Chondrocyte (in vitro differentiated cells): ENCODE results near the gene ITPKB. TPM values are rescaled to one million over a fixed set of nuclear protein-coding genes. Genes with fewer than 3 reads are reported as not detected.

Source experiments
- DNase-seq: peaks from one replicate; pipeline ENCODE4 v3.0.0; 2021; ENCODE audit warnings: mixed read lengths, low spot score
- H3K27ac Mint-ChIP-seq: one replicate; pipeline ENCODE4 v1.8.0; 2021; ENCODE audit warnings: mild to moderate bottlenecking, moderate library complexity, mixed read lengths; ENCODE audit not compliant: unreplicated experiment
- H3K27me3 Mint-ChIP-seq: 2 replicates; pipeline ENCODE4 v1.8.0; 2021; ENCODE audit warnings: low read depth, mixed read lengths
- H3K36me3 Mint-ChIP-seq: 2 replicates; pipeline ENCODE4 v1.8.0; 2021; ENCODE audit warnings: low read depth, mixed read lengths
- H3K4me1 Mint-ChIP-seq: 2 replicates; pipeline ENCODE4 v1.8.0; 2021; ENCODE audit warnings: low read depth, mild to moderate bottlenecking, mixed read lengths
- H3K4me3 Mint-ChIP-seq: one replicate; pipeline ENCODE4 v1.8.0; 2021; ENCODE audit warnings: mild to moderate bottlenecking, moderate library complexity, mixed read lengths; ENCODE audit not compliant: unreplicated experiment
- H3K9me3 Mint-ChIP-seq: 2 replicates; pipeline ENCODE4 v1.8.0; 2021; ENCODE audit warnings: low read depth, mixed read lengths
- total RNA-seq: library from RNA; stranded (reverse); gene quantifications from 3 replicates; pipeline ENCODE4 v1.2.1, GENCODE V29; 2021
- TF ChIP-seq, protein P1 (sequence below): fragments of 200-600 bp; sonication (generic); IDR thresholded peaks from 2 replicates; pipeline ENCODE4 v1.5.0; 2021; ENCODE audit warnings: antibody characterized with exemption, mild to moderate bottlenecking, moderate library complexity

ITPKB gene
- total RNA-seq, 1 donor from 2014 or later: 13.4 TPM

DNA sequence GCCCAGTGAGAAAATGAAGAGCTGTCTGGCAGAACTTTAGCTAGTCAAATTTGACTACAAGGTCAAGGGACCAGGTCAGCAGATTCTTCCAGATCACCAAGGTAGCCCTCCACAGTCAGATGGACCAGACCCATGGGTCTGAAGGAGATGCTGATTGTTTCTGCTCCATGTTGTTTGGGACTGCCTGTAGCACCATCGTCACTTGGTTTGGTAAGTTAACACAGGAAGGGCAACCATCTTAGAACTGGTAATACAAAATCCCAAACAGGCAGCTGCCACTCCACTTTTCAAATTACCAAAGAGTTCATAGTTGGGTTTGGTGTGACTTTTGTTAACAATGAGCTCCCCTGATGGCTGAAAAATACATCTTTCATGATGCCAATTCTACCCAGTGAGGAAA lies 9.0 kb downstream of the ITPKB start:
- Mint-ChIP-seq H3K4me3 (no peak overlapping the region), H3K27ac (no peak overlapping the region), H3K9me3 (no peaks in the 10 kb centered on the region), H3K4me1 (peaks cover 14% of the 10 kb centered on the region), H3K27me3 (no peaks in the 10 kb centered on the region), H3K36me3 (peaks cover 7% of the 10 kb centered on the region)
- TF ChIP-seq, protein P1, sequence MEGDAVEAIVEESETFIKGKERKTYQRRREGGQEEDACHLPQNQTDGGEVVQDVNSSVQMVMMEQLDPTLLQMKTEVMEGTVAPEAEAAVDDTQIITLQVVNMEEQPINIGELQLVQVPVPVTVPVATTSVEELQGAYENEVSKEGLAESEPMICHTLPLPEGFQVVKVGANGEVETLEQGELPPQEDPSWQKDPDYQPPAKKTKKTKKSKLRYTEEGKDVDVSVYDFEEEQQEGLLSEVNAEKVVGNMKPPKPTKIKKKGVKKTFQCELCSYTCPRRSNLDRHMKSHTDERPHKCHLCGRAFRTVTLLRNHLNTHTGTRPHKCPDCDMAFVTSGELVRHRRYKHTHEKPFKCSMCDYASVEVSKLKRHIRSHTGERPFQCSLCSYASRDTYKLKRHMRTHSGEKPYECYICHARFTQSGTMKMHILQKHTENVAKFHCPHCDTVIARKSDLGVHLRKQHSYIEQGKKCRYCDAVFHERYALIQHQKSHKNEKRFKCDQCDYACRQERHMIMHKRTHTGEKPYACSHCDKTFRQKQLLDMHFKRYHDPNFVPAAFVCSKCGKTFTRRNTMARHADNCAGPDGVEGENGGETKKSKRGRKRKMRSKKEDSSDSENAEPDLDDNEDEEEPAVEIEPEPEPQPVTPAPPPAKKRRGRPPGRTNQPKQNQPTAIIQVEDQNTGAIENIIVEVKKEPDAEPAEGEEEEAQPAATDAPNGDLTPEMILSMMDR: no peak
- no peak for DNase-seq

DNA sequence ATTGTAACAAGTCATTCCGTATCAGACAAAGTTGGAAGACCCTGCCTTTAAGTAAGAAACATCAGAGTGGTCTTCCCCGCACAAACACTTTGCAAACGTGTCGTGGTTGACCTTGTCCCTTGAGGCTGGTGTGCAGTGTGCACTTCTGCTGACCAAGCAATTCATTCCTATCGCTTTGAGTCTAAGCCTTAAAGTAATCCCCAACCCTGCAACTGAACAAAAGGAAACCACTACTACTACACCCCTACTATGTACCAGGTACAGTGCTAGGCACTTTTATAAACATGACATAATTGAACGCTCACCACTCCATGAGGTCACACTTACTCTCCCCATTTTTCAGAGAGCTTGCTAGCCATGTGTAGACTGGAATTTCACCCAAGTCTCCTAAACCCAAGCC lies 10.6 kb downstream of the ITPKB start:
- peaks cover 7% of the 10 kb centered on the region for H3K36me3 Mint-ChIP-seq

DNA sequence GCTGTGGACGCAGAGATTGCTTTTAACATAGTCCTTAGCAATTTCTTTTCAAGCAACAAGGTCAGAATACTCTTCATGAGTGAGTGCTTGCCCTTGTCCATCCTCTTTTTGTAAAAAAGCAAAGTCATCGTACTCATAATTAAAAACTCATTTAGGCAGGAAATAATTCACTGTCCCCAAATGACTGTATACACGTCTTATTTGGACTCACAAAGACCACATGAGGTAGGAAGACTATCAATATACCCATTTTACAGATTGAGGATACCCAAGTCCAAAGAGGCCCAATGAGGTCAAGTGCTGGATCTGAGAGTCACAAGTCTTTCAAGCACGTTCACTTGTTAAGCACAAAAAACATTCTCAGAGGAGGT lies 13.2 kb downstream of the ITPKB start:
- no peaks in the 10 kb centered on the region for H3K27me3 Mint-ChIP-seq
- no peak for DNase-seq
- TF ChIP-seq, protein P1: no peak
- H3K4me3 Mint-ChIP-seq: no peak overlapping the region
- no peaks in the 10 kb centered on the region for H3K36me3 Mint-ChIP-seq
- no peaks in the 10 kb centered on the region for H3K9me3 Mint-ChIP-seq
- no peak overlapping the region for H3K27ac Mint-ChIP-seq
- H3K4me1 Mint-ChIP-seq: peaks cover 24% of the 10 kb centered on the region

More for the DNA sequence above, 10.6 kb downstream of the ITPKB start:
- TF ChIP-seq, protein P1: no peak
- no peaks in the 10 kb centered on the region for H3K27me3 Mint-ChIP-seq
- no peaks in the 10 kb centered on the region for H3K9me3 Mint-ChIP-seq
- H3K4me1 Mint-ChIP-seq: peaks cover 26% of the 10 kb centered on the region
- DNase-seq: no peak
- no peak overlapping the region for H3K27ac Mint-ChIP-seq
- H3K4me3 Mint-ChIP-seq: no peak overlapping the region

DNA sequence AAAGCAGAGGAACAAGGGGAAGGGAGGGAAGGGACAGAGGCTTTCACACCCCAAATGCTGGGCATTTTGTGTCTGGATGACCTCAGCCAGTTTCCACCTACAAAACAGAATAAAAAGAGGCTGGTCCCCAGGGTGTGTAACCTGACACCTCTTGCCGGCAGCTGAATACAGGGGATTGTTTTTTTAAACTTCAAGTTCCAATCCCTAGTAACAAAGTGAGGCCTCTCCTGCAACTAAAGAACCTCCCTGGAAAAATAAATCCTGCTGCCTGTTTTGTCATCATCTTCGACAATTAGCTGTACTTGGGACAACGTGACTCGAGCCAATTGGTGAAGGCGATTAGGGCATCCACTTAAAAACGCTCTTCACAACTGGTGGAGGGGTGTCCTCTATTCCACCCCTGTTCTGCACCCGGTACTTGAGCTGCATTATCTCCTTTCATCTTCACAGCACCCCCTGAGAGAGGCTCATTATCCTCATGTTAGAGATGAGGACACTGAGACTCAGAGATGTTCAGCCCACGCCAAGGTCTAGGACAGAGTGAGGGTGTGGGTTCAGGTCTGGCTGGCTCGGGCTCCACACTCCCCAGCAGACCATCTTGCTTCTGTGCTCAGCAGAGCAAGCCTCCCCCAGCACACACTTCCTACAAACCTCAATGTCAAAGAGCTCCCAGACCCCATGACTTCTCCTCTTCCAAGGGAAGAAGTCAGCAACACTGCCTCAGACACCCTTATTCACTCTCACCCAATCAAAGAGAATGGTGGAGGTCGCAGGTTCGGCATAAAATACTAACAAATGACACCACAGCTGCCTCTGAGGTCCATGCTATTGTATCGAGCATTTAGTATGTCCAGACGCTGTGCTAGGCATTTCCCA lies 15.2 kb downstream of the ITPKB start:
- no peak for DNase-seq
- Mint-ChIP-seq H3K27me3 (no peaks in the 10 kb centered on the region), H3K36me3 (no peaks in the 10 kb centered on the region), H3K4me1 (peaks cover 24% of the 10 kb centered on the region), H3K4me3 (peak overlapping the region; percentile 7), H3K27ac (peak overlapping the region; percentile 22), H3K9me3 (no peaks in the 10 kb centered on the region)
- TF ChIP-seq, protein P1: no peak

DNA sequence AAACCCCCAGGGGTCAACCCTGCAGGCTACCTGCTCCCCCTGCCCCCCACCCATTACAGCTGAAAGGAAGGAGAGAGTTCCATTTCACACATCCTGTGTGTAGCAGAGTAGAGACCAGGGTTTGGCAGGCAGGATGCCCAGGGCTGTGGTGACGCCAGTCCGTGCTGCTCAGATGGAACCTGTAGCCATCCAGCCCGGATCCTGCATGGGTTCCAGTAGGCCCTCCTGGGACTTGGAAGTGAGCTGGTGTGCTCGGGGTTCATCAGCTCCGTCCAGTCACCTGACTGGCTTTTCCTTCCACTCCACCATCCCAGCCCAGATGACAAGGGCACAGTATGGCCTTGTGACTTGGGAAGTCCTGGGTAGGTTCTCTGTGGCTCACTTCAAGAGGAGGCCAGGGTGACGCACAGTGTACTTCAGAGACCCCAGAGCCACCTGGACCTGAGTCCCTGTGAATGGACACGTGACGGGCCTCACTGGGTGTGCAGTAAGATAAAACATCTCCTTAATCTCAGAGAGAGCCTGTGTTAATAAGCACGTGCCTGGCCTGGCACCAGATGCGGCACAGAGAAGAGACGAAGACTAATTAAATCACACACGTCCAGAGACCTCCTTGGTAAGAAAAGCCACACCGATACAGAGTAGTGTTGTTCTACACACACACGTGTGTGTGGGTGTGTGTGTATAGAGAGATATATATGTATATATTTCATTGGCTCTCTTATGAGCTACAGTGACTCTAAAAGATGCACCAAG lies 16.0 kb downstream of the ITPKB start:
- no peak for DNase-seq
- H3K4me3 Mint-ChIP-seq: no peak overlapping the region
- no peaks in the 10 kb centered on the region for H3K36me3 Mint-ChIP-seq
- no peak overlapping the region for H3K27ac Mint-ChIP-seq
- no peaks in the 10 kb centered on the region for H3K27me3 Mint-ChIP-seq
- H3K9me3 Mint-ChIP-seq: no peaks in the 10 kb centered on the region
- H3K4me1 Mint-ChIP-seq: peaks cover 24% of the 10 kb centered on the region
- TF ChIP-seq, protein P1: no peak
